Neuronal stem cell (in vitro differentiated cells): ENCODE results near the gene STT3B.

Experiments used
- DNase-seq: peaks from one replicate; pipeline ENCODE4 v3.0.0-alpha.2; 2013; ENCODE audit warnings: low spot score
- H2AFZ ChIP-seq: one replicate; pipeline ENCODE4 v1.6.1; 2013; ENCODE audit warnings: mild to moderate bottlenecking, low read length, inconsistent platforms
- H2AK5ac ChIP-seq: 2 replicates; pipeline ENCODE4 v1.6.1; 2013; ENCODE audit warnings: low read depth, mild to moderate bottlenecking, inconsistent platforms, low read length, moderate library complexity, mixed read lengths
- H2BK120ac ChIP-seq: 2 replicates; pipeline ENCODE4 v1.6.1; 2013; ENCODE audit warnings: low read depth, mild to moderate bottlenecking, inconsistent platforms, low read length, moderate library complexity, mixed read lengths
- H2BK12ac ChIP-seq: one replicate; pipeline ENCODE4 v1.6.1; 2013; ENCODE audit warnings: low read length, inconsistent platforms
- H2BK15ac ChIP-seq: 2 replicates; pipeline ENCODE4 v1.6.1; 2013; ENCODE audit warnings: mild to moderate bottlenecking, low read length, inconsistent platforms, mixed read lengths
- H2BK5ac ChIP-seq: one replicate; pipeline ENCODE4 v1.6.1; 2013; ENCODE audit warnings: inconsistent platforms, mild to moderate bottlenecking, low read length, moderate library complexity
- H3K14ac ChIP-seq: one replicate; pipeline ENCODE4 v1.6.1; 2013; ENCODE audit warnings: low read length, inconsistent platforms
- H3K18ac ChIP-seq: 2 replicates; pipeline ENCODE4 v1.6.1; 2013; ENCODE audit warnings: low read length, inconsistent platforms
- H3K23ac ChIP-seq: 2 replicates; pipeline ENCODE4 v1.6.1; 2013; ENCODE audit warnings: low read depth, mild to moderate bottlenecking, mixed read lengths, low read length, inconsistent platforms; ENCODE audit not compliant: poor library complexity
- H3K27ac ChIP-seq: replicated peaks from 3 replicates; pipeline ENCODE4 v1.5.1; 2013; ENCODE audit warnings: low read length, inconsistent platforms
- H3K27me3 ChIP-seq, 3 experiments: 2 replicates each; pipeline ENCODE4 v1.6.1; 2013; ENCODE audit warnings: low read length in 3 of 3, mild to moderate bottlenecking in 2 of 3, inconsistent platforms in 1 of 3, low read depth in 1 of 3, mixed read lengths in 1 of 3, moderate library complexity in 1 of 3; ENCODE audit not compliant: control insufficient read depth in 3 of 3, insufficient read depth in 3 of 3
- H3K36me3 ChIP-seq, 2 donors: replicated peaks in 1 of 2; 2 replicates each; pipeline ENCODE4 v1.6.1; 2013; ENCODE audit warnings: low read length in 2 of 2; ENCODE audit not compliant: control insufficient read depth in 2 of 2, insufficient read depth in 2 of 2
- H3K4ac ChIP-seq: 2 replicates; pipeline ENCODE4 v1.6.1; 2013; ENCODE audit warnings: inconsistent platforms, mild to moderate bottlenecking, low read length, moderate library complexity
- H3K4me1 ChIP-seq, 2 donors: 1 replicate in 1 of 2; 2 replicates in 1 of 2; pipeline ENCODE4 v1.6.1; 2013; ENCODE audit warnings: low read length in 2 of 2, low read depth in 1 of 2; ENCODE audit not compliant: control insufficient read depth in 2 of 2, insufficient read depth in 1 of 2
- H3K4me2 ChIP-seq: one replicate; pipeline ENCODE4 v1.6.1; 2013; ENCODE audit warnings: mild to moderate bottlenecking, low read length, inconsistent platforms; ENCODE audit not compliant: insufficient read depth, poor library complexity, severe bottlenecking
- H3K4me3 ChIP-seq, 2 donors: 2 replicates each; pipeline ENCODE4 v1.5.1; 2013; ENCODE audit warnings: low read length in 2 of 2, mild to moderate bottlenecking in 2 of 2, inconsistent platforms in 1 of 2, moderate library complexity in 1 of 2
- H3K79me1 ChIP-seq: one replicate; pipeline ENCODE4 v1.6.1; 2013; ENCODE audit warnings: low read depth, mild to moderate bottlenecking, inconsistent platforms, low read length, moderate library complexity
- H3K9ac ChIP-seq: one replicate; pipeline ENCODE4 v1.6.1; 2013; ENCODE audit warnings: mild to moderate bottlenecking, low read depth, low read length, inconsistent platforms; ENCODE audit not compliant: poor library complexity
- H3K9me3 ChIP-seq, 2 donors: replicated peaks in 1 of 2; 2 replicates each; pipeline versions ENCODE3 to v1.6.1; 2013; ENCODE audit warnings: low read length in 2 of 2, mild to moderate bottlenecking in 2 of 2, inconsistent platforms in 1 of 2, low read depth in 1 of 2, mixed read lengths in 1 of 2, moderate library complexity in 1 of 2; ENCODE audit not compliant: control insufficient read depth in 2 of 2, insufficient read depth in 1 of 2
- H4K8ac ChIP-seq: one replicate; pipeline ENCODE4 v1.6.1; 2013; ENCODE audit warnings: low read depth, mild to moderate bottlenecking, inconsistent platforms, low read length, moderate library complexity
- H4K91ac ChIP-seq: one replicate; pipeline ENCODE4 v1.6.1; 2013; ENCODE audit warnings: low read length, low read depth, mild to moderate bottlenecking, inconsistent platforms; ENCODE audit not compliant: poor library complexity
- WGBS, 2 donors: extraction: QIAGEN DNeasy Blood & Tissue Kit; methylation state at CpG; one replicate each; pipeline ENCODE4 v1.1.7; 2013; ENCODE audit warnings: missing lambda C conversion rate in 2 of 2, mixed read lengths in 1 of 2; ENCODE audit not compliant: insufficient read length in 2 of 2, insufficient replicate concordance in 1 of 2; ENCODE audit errors: extremely low coverage in 2 of 2; 5-methylcytosine and 5-hydroxymethylcytosine counted together

Gene STT3B

GRCh38 chr3:31673950-31674349 is 141.2 kb downstream of the STT3B start:
- H3K9ac ChIP-seq, result no peak overlapping the region

GRCh38 chr3:31676556-31676955 is 143.8 kb downstream of the STT3B start:
- H3K9me3 ChIP-seq, result no peaks in the 10 kb centered on the region
- no peak overlapping the region for H2AK5ac ChIP-seq
- H3K4me3 ChIP-seq, result no peak overlapping the region
- no peak overlapping the region for H3K14ac ChIP-seq
- H4K8ac ChIP-seq, result no peak overlapping the region
- no peak overlapping the region for H3K4ac ChIP-seq
- H3K18ac ChIP-seq, result peak overlapping the region; percentile 71
- no peak overlapping the region for H3K27ac ChIP-seq
- H2BK5ac ChIP-seq, result no peak overlapping the region
- no peak overlapping the region for H4K91ac ChIP-seq
- no peak overlapping the region for H3K4me2 ChIP-seq
- no peak overlapping the region for H2BK15ac ChIP-seq
- H3K23ac ChIP-seq, result no peak overlapping the region
- H3K36me3 ChIP-seq, result no peaks in the 10 kb centered on the region
- no peak overlapping the region for H2BK12ac ChIP-seq
- no CpG with 5 or more reads among the region's 8 CpGs for WGBS, 2 donors
- no peaks in the 10 kb centered on the region for H3K27me3 ChIP-seq
- no peak overlapping the region for H2BK120ac ChIP-seq
- H3K79me1 ChIP-seq, result no peaks in the 10 kb centered on the region
- DNase-seq, result no peak
- no peak overlapping the region for H2AFZ ChIP-seq
- no peak overlapping the region for H3K9ac ChIP-seq
- peaks cover 5 to 17% of the 10 kb centered on the region in 2 donors for H3K4me1 ChIP-seq

More at GRCh38 chr3:31673950-31674349, 141.2 kb downstream of the STT3B start:
- Histone ChIP-seq H3K18ac (no peak overlapping the region), H3K4me1 (peaks cover 3 to 9% of the 10 kb centered on the region in 2 donors), H2AK5ac (no peak overlapping the region), H2BK120ac (no peak overlapping the region), H4K91ac (no peak overlapping the region), H3K4me2 (no peak overlapping the region), H3K23ac (no peak overlapping the region), H3K27ac (no peak overlapping the region), H2AFZ (no peak overlapping the region), H2BK12ac (no peak overlapping the region), H3K14ac (no peak overlapping the region), H3K9me3 (no peaks in the 10 kb centered on the region), H3K27me3 (no peaks in the 10 kb centered on the region), H3K79me1 (no peaks in the 10 kb centered on the region), H3K36me3 (no peaks in the 10 kb centered on the region), H2BK5ac (no peak overlapping the region), H4K8ac (no peak overlapping the region), H2BK15ac (no peak overlapping the region), H3K4ac (no peak overlapping the region), H3K4me3 (no peak overlapping the region)
- DNase-seq, result no peak
- WGBS, 2 donors, result no CpG with 5 or more reads among the region's 1 CpG

GRCh38 chr3:31680072-31680870 is 147.5 kb downstream of the STT3B start:
- Histone ChIP-seq H4K91ac (no peak overlapping the region), H3K23ac (no peak overlapping the region), H3K27ac (no peak overlapping the region), H3K4ac (no peak overlapping the region), H3K18ac (peak overlapping the region; percentile 15), H4K8ac (no peak overlapping the region), H2AK5ac (no peak overlapping the region), H3K4me1 (peaks cover 5 to 17% of the 10 kb centered on the region in 2 donors), H3K36me3 (no peaks in the 10 kb centered on the region), H3K4me3 (no peak overlapping the region), H2BK12ac (no peak overlapping the region), H2BK5ac (no peak overlapping the region), H2AFZ (peak overlapping the region; percentile 32), H2BK120ac (no peak overlapping the region), H3K4me2 (no peak overlapping the region), H3K9ac (no peak overlapping the region), H2BK15ac (no peak overlapping the region), H3K27me3 (no peaks in the 10 kb centered on the region), H3K14ac (no peak overlapping the region), H3K79me1 (no peaks in the 10 kb centered on the region), H3K9me3 (no peaks in the 10 kb centered on the region)
- no peak for DNase-seq
- no CpG with 5 or more reads among the region's 10 CpGs for WGBS, 2 donors
